GM19372 (cell line): ENCODE results near the gene GALNTL6.

Experiments
- ATAC-seq: cut with Tn5 transposase; IDR thresholded peaks from one replicate; pipeline ENCODE4 v1.9.1; 2021; ENCODE audit warnings: mild to moderate bottlenecking, low read depth, moderate library complexity; ENCODE audit not compliant: unreplicated experiment

The GALNTL6 gene

DNA sequence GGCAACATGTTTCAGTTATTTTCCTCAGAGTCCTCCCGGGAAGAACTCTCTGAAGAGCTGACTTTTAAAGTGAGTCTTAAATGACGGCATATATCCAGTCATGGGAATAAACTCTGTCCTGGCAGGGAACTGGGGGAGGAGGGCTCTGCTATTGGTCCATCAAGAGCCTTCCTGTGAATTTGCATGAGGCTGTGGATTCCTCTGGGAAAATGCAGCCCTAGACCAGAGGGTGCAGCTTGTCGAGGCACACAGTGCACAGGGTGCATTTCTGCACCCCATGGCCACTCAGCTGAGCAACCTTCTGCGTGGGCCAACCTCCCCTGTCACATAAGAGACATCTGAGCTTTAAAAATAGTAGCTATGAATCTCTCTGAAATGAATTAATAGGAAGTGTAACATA is 360.0 kb downstream of the GALNTL6 start:
- ATAC-seq: no peak

DNA sequence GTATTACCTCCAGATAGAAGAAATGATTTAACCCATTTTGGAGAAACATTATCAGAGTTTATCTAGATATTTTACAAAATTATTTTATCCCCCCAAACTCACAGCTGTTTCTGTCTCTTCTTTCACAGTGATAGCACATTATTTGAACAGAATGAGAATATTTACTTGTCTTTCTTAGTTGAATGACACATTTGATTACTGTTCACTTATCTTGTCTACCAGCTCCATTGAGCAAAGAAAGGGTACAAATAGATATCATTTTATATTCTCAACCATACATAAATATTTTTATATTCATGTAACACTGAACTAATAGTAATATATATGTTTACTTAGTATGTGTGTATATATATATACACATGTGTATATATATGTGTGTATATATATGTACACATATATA is 364.2 kb downstream of the GALNTL6 start:
- no peak for ATAC-seq

GRCh38 chr4:172188248-172188988 is 375.2 kb downstream of the GALNTL6 start:
- ATAC-seq: no peak

GRCh38 chr4:172202480-172203076 is 389.4 kb downstream of the GALNTL6 start:
- ATAC-seq: no peak

DNA sequence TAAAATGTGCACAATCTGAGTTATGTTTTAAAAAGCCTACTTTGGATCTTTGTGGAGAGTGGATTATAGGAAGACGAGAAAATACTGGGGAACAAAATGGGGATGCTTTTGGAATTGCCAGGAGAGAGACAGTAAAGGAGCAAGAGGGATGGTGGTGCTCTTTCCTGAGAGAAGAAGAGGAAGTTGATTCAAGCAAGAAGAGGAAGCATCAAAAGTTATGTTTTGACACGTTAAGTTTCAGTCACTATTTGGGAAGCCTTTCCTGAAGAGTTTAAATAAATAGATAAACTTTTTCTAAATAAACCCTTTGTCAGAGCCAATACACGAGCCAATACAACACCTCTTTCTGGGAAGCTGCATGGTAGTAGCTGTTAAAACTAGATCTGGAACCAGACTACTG is 394.1 kb downstream of the GALNTL6 start:
- no peak for ATAC-seq

GRCh38 chr4:172207886-172208285 is 394.7 kb downstream of the GALNTL6 start:
- ATAC-seq: no peak

- no peak for ATAC-seq
Observed at GRCh38 chr4:172220679-172221078, 407.5 kb downstream of the GALNTL6 start.

GRCh38 chr4:172225457-172225856 is 412.3 kb downstream of the GALNTL6 start:
- ATAC-seq: no peak

DNA sequence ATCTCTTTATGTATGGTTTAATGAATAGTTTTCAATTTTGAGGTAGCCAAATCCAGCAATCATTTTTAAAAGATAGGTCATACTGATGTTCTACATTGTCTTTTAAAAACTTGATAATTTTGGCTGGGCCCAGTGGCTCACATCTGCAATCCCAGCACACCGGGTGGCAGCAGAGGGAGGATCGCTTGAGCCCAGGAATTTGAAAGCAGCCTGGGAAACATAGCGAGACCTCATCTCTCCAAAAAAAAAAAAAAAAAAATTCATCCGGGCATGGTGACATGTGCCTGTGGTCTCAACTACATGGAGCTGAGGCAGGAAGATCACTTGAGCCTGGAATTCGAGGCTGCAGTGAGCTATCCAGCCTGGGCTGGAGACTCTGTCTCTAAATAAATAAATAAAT is 419.8 kb downstream of the GALNTL6 start:
- ATAC-seq: no peak

GRCh38 chr4:172243551-172243950 is 430.3 kb downstream of the GALNTL6 start:
- no peak for ATAC-seq

DNA sequence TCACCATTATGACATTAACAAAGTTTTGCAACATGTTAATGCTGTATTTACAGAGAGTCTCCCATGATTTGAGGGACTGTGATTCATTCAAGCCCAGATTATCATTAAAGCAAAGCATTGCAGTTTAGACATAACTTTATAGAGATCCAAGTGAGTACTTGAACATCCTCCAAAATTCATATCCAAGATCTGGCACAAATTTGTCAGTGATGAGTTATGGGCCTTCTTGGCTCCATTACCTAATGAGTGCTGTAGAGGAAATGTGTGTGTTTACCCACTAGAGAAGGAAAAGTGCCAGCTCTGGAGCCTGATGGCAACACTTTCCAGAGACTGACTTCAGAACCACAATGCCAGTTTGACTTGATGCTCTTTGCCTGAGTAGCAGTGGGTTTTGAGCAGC is 432.3 kb downstream of the GALNTL6 start:
- no peak for ATAC-seq

- no peak for ATAC-seq
Observed at GRCh38 chr4:172253409-172253808, 440.2 kb downstream of the GALNTL6 start.

DNA sequence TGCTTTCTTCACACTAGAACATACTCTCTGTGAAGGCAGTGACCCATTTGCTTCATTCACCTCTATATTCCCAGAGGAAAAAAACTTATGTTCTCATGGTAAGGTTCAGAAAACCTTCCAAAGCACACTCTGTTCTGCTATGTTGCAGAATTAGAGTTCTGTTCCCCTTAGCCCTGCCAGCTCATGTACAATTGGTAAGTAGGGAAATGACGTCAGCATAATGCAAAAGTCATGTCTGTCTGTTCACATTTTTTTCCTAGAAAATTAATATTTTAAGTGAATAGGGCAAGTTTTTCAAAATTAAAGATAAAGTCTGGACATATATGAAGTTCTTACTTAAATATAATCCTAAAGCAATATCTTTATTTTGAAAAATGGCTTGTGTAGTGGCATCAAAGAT is 443.6 kb downstream of the GALNTL6 start:
- no peak for ATAC-seq

DNA sequence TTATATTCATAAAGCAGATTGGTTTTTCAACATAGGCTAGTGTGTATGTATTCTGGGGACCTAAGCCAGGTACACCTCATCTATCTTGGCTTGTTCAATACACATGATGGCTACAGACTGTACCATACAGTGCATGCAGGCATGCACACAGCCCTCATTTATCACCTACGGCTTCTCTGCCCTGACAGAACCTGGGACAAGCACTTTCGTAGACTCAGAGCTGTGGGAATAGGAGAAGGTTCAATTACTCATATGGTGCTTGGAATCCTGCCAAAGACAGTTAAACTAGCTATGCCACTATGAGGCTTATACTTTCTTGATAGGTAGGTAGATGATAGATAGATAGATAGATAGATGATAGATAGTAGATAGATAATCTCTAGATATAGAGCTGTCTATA is 457.2 kb downstream of the GALNTL6 start:
- ATAC-seq: no peak

- no peak for ATAC-seq
Observed at GRCh38 chr4:172287117-172287516, 473.9 kb downstream of the GALNTL6 start.

DNA sequence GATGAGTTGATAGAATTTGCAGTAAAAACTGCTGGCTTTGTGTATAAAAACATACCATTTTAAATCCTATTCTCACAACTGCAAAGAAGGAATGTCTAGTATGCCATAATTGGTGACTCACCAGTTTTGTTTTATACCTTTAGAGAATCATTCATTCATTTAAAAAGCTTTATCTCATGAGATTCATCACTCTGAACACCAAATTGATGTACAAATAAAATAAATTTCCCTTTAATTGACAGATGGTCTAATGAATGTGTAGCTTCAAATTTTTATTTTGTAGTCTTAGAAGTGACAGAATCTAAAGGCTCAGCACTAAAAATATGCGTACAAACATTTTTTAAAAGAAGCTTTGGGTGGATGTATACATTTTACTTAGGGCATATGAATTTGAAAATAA is 492.5 kb downstream of the GALNTL6 start:
- no peak for ATAC-seq

DNA sequence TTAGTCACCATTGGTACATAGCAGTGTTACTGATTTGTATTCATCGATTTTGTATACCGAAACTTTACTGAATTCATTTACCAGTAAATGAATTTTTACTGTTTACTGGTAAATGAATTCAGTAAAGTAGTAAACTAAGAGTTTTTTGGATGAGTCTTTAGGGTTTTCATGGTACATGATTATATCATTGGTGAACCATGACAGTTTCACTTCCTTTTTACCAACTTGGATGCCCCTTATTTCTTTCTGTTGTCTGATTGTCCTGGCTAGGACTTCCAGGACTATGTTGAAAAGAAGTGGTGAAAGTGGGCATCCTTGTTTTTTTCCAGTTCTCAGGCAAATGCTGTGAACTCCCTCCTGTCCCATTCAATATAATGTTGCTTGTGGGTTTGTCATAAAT is 494.9 kb downstream of the GALNTL6 start:
- ATAC-seq: no peak

- no peak for ATAC-seq
Observed at GRCh38 chr4:172311682-172312081, 498.5 kb downstream of the GALNTL6 start.

DNA sequence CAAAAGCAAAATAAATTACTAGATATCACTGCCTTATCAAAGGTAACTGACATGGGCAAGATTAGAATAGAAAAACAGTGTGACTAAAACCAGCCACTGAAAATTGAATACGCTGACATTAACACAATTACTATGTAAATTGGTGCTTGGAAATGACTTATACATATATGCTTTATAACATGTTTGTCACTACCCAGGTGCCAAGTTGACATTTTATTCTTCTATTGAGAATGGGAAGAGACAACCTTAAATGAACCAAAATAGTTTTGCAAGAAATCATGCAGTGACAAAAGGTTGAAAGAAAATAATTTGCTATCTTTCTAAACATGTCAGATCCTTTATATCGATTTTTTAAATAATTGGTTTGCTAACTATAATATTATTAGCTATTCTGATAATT is 510.1 kb downstream of the GALNTL6 start:
- ATAC-seq: no peak

- ATAC-seq: no peak
Observed at GRCh38 chr4:172344308-172344938, 531.2 kb downstream of the GALNTL6 start.

DNA sequence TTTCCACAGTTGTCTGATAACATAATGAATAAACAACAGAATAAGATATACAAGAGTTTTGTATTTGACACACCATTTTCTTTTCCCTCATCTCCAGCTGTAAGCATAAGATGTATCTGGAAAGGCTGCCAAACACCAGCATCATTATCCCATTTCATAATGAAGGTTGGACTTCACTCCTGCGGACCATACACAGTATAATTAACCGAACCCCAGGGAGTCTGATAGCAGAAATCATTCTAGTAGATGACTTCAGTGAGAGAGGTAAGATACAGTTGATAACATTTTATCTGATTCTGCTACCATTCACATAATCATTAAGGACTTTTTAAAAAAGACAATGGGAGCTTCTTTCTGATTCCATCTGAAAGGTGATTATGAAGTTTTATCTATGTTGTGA is 535.2 kb downstream of the GALNTL6 start:
- ATAC-seq: no peak

GRCh38 chr4:172352356-172352755 is 539.2 kb downstream of the GALNTL6 start:
- no peak for ATAC-seq
